ENCODE data around the gene GIGYF2. TPM values are rescaled to one million over a fixed set of nuclear protein-coding genes. Genes with fewer than 3 reads are reported as not detected.

Gene GIGYF2
- total RNA-seq, 1 donor: 63.9 TPM

DNA sequence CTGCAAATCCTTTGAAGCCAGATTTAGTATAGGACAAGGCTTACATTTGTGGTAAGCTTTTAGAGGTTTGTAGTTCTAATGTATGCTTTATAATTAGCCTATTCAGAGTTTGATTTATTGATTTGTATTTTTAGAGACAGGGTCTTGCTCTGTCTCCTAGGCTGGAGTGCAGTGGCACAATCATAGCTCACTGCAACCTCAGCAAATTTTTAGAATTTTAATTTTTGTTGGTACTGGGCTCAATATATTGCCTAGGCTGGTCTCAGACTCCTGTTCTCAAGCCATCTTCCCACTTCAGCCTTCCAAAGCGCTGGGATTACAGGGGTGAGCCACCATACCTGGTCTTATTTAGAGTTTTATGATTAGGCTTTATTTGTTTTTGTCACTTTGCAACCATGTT is 74.7 kb downstream of the GIGYF2 start:
- TF ChIP-seq, protein P1, sequence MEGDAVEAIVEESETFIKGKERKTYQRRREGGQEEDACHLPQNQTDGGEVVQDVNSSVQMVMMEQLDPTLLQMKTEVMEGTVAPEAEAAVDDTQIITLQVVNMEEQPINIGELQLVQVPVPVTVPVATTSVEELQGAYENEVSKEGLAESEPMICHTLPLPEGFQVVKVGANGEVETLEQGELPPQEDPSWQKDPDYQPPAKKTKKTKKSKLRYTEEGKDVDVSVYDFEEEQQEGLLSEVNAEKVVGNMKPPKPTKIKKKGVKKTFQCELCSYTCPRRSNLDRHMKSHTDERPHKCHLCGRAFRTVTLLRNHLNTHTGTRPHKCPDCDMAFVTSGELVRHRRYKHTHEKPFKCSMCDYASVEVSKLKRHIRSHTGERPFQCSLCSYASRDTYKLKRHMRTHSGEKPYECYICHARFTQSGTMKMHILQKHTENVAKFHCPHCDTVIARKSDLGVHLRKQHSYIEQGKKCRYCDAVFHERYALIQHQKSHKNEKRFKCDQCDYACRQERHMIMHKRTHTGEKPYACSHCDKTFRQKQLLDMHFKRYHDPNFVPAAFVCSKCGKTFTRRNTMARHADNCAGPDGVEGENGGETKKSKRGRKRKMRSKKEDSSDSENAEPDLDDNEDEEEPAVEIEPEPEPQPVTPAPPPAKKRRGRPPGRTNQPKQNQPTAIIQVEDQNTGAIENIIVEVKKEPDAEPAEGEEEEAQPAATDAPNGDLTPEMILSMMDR (IDR thresholded peaks at IDR 0.05; ENCODE audit: insufficient read depth, low read depth, low read length): no peak
- H3K4me3 ChIP-seq (ENCODE audit: low read depth, low read length): no peak overlapping the region
- DNase-seq (ENCODE audit: low read depth): no peak

DNA sequence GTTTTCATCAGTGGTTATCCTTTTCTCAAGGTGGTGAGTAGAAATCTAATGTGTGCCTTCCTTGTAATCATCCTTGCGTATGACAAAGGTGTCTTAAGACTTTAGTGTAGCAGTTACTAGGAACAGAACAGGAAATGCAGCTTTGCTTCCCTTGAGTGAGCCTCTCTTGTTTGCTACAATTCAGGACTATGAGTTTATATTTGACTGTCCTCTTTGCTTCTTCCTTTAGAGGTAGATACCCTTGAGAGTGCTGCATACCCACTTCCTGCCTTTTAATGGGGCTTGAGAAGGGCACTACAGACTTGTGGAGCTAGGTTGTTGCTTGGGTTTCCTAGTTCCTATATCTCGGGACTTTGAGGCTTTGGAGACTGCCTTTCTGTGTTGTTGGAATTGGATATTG is 75.4 kb downstream of the GIGYF2 start:
- no peak overlapping the region for H3K4me3 ChIP-seq (ENCODE audit: low read depth, low read length)
- no peak for DNase-seq (ENCODE audit: low read depth)
- TF ChIP-seq, protein P1 (IDR thresholded peaks at IDR 0.05; ENCODE audit: insufficient read depth, low read depth, low read length): no peak

DNA sequence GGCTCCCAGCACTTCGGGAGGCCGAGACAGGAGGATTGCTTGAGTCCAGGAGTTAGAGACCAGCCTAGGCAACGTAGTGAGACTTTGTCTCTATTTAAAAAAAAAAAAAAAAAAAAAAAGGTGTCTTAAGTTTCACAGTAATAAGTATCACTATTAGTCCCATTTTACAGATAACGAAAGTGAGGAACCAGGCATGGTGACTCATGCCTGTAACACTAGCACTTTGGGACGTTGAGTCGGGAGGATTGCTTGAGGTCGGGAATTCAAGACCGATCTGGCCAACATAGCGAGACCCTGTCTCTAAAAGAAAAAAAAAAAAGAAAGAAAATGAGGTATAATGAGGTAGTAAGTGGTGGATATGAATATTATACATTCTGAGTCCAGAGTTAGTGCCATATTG is 76.7 kb downstream of the GIGYF2 start:
- DNase-seq (ENCODE audit: low read depth): no peak
- H3K4me3 ChIP-seq (ENCODE audit: low read depth, low read length): no peak overlapping the region
- TF ChIP-seq, protein P1 (IDR thresholded peaks at IDR 0.05; ENCODE audit: insufficient read depth, low read depth, low read length): no peak

- TF ChIP-seq, protein P1 (IDR thresholded peaks at IDR 0.05; ENCODE audit: insufficient read depth, low read depth, low read length): no peak
- H3K4me3 ChIP-seq (ENCODE audit: low read depth, low read length): no peak within 1 kb of the TSS
- peak; percentile 87 for DNase-seq (ENCODE audit: low read depth)
Observed at GRCh38 chr2:232776435-232776834, 79.3 kb downstream of the GIGYF2 start, which contains the start of gene KCNJ13. Gene KCNJ13, minus strand, starts transcription at chr2:232776565. Its CDS starts 5,203 bp downstream, at chr2:232771362.

DNA sequence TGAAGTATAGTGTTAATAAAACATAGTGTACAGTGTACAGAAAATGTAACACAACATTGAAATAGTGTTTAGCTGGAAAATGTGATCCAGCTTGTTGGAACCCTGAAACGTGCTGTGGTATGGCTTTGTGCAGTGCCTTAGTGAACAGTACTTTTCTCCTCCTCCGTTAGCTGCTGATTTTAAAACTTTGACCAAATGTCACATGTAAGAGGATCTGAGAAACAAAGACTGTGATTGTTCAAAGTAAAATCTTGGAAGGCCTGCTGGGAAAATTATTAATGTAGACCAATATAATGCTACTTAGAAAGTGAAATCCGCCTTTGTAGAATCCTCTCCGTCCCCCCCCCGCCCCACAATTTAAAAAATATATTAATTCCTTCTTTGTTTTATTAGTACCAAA is 80.1 kb downstream of the GIGYF2 start:
- H3K4me3 ChIP-seq (ENCODE audit: low read depth, low read length): no peak overlapping the region
- TF ChIP-seq, protein P1 (IDR thresholded peaks at IDR 0.05; ENCODE audit: insufficient read depth, low read depth, low read length): no peak
- DNase-seq (ENCODE audit: low read depth): no peak

DNA sequence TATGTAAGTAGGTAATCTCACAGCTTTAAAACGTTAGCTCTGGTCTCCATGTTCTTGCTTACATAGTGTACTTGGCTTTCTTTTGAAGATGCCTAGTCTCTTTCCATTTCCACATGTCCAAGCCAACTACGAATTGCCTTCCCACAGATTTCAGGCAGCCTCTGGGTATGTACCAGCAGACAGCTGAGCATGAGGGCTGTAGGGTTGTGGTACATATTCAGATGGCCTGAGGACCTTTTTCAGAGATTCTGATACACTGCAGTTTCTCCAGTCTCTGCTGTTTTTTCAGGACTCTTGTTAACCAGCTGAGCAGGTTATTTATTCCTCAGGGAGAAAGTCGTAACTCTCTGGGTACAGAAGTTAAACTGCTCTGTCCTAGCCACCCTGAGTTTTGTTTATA is 82.3 kb downstream of the GIGYF2 start:
- TF ChIP-seq, protein P1 (IDR thresholded peaks at IDR 0.05; ENCODE audit: insufficient read depth, low read depth, low read length): no peak
- no peak for DNase-seq (ENCODE audit: low read depth)

GRCh38 chr2:232779934-232780333 is 82.8 kb downstream of the GIGYF2 start:
- peak; percentile 32 for DNase-seq (ENCODE audit: low read depth)
- TF ChIP-seq, protein P1 (IDR thresholded peaks at IDR 0.05; ENCODE audit: insufficient read depth, low read depth, low read length): no peak
- no peak overlapping the region for H3K4me3 ChIP-seq (ENCODE audit: low read depth, low read length)

More for the DNA sequence above, 82.3 kb downstream of the GIGYF2 start:
- no peak overlapping the region for H3K4me3 ChIP-seq (ENCODE audit: low read depth, low read length)

Measured in fibroblast of villous mesenchyme (primary cell).